Posterior vena cava (tissue), 2 donors: ENCODE results near the gene COL17A1. TPM values are rescaled to one million over a fixed set of nuclear protein-coding genes. Genes with fewer than 3 reads are reported as not detected.

Source experiments
- DNase-seq: peaks from one replicate; pipeline ENCODE4 v3.0.0-alpha.2; 2020; ENCODE audit warnings: low spot score
- intact Hi-C, 2 donors: fragments of 100-400 bp; cut with DNase I; formaldehyde crosslinking; loops; one replicate each; pipeline versions ENCODE4 v1.14.1 to v1.14.2; 2022 to 2023
- long read RNA-seq, 2 donors: library from polyadenylated mRNA; unstranded; transcript quantifications; one replicate each; pipeline ENCODE4 v2.0.0, GENCODE V29; 2020 to 2021
- total RNA-seq, 2 donors: library from RNA; stranded (reverse); fragmentation: NEBNext Ultra II Directional; extraction: Animal tissue kit (Norgen Biotek cat#: 25700); gene quantifications; one replicate each; pipeline ENCODE4 v1.2.1, GENCODE V29; 2021
- donor health status: DM: yes; HTN: yes; CAD: no.
- donor health status: DM: yes; HTN: yes; CAD: no.

The COL17A1 gene
- total RNA-seq = under 1 TPM; 0.48 to 0.88 TPM
- long read RNA-seq, donor 1, partial matches to known transcripts = 0 of 1 reads
- long read RNA-seq, donor 1, other reads (novel, unspliced or antisense) = 1 of 1 reads
- long read RNA-seq, donor 2 = 0 reads

DNA sequence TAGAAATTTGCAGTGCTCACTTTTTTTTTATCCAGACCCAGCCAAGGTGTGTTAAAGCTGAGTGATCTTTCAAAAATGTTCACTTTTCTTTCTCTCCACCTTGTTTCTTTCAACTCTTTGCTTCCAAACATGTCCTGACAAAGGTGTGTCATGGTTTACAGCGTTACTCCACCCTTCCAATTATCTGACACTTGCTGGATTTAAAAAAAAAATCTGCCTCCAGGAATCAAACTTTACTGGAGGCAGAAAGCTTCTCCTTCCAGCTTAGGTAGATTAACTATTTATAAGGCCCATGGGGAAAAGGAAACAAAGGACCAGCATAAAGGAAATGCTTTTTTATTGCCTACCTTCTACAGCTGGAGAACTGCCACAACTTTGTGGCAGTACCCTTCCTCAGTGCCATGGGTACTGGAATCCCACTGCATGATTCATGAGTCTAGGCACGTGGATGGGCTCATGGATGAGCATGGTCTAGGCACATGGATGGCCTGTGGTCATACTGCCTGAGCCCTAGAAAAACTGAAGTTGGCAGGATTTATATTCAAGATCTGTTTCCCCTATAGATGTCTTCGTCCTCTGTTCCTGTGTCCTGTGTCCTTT, at the start of gene COL17A1:
Gene COL17A1 (minus strand): TSS at position 80 of the 600 bp plus-strand sequence. CDS start 5,207 bp downstream, outside the sequence.
- intact Hi-C loops = no loop called here
- no peak for DNase-seq

DNA sequence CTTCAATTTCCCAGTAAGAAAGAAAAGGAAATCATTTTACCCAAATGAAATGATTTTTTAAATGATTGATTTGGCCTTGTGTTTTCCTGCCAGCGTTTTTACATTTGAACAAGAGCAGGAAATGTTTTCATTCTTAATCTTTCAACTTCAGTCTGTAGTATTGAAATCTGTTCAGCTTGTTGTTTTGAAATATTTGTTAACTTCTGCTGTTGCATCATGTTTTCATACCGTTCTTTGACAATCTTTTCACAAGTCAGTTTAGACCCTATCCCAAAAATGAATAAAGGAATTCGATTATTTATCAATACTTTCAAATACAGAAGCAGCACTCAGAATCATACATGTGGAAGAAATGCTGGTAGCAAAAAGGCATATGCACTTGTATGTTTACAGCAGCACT, 44.4 kb upstream of the COL17A1 start:
- no peak for DNase-seq
- intact Hi-C loops = no loop called here

- intact Hi-C loops = loop anchor here in 1 of 2 donors (10.0 kb wide), 1 partner anchor 223 kb away; no protein-coding TSS in a partner anchor
- DNase-seq = no peak
Observed at GRCh38 chr10:104128214-104128613, 42.5 kb upstream of the COL17A1 start.

GRCh38 chr10:104127411-104127810, 41.7 kb upstream of the COL17A1 start:
- DNase-seq = no peak
- intact Hi-C loops = loop anchor here in 1 of 2 donors (10.0 kb wide), 1 partner anchor 223 kb away; no protein-coding TSS in a partner anchor

- DNase-seq = no peak
- intact Hi-C loops = loop anchor here in 1 of 2 donors (10.0 kb wide), 1 partner anchor 219 kb away; no protein-coding TSS in a partner anchor
Observed at GRCh38 chr10:104123397-104123796, 37.7 kb upstream of the COL17A1 start.

DNA sequence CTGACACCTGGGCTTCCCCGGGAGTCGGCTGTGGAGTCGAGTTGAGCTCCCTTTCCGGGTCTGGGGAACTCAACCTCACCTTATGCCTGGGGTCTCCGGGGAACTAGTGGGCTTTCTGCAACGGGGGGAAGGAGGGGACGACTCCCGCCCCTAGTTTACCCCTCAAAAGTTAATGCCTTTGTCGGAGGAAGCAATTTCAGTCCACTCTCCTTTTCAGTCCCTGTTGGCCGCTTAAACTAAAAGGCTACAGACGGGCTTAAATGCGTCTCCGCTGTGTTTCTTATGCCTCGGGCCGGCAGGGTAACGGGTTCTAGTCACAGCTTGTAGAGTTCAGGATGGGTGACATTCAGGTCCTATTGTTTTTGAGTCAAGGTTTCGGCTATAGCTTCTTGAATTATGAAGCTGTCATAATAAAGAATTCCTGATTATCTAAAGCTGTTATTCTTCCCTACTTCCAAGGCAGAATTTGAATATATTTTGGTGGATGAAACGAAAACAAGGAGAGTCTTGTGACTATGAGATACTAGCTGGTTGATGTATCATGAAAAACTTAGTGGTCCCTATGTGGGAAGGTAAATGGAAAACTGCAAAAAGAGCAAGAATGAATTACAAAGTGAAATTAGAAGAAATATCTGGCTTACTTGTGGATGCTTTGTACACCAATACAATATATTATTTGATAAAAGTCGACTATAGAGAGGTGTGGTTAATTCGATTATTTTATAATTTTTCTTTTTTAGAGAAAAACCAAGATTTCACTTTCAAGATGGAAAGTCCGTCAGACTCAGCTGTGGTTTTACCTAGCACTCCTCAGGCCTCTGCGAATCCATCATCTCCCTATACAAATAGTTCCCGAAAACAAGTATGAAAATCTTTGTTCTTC, 36.8 kb upstream of the COL17A1 start:
- peak; percentile 70 for DNase-seq
- intact Hi-C loops = loop anchor here in 1 of 2 donors (10.0 kb wide), 1 partner anchor 218 kb away; no protein-coding TSS in a partner anchor

GRCh38 chr10:104121485-104122224, 36.0 kb upstream of the COL17A1 start, which contains the start of gene SFR1:
Gene SFR1 (plus strand): TSS chr10:104122171. CDS start chr10:104122184, 13 bp downstream.
- intact Hi-C loops = loop anchor here in 1 of 2 donors (10.0 kb wide), 1 partner anchor 217 kb away; no protein-coding TSS in a partner anchor
- peak; percentile 100 for DNase-seq

GRCh38 chr10:104120903-104121484, 35.3 kb upstream of the COL17A1 start:
- intact Hi-C loops = loop anchor here in 1 of 2 donors (10.0 kb wide), 1 partner anchor 216 kb away; no protein-coding TSS in a partner anchor
- peak; percentile 96 for DNase-seq

GRCh38 chr10:104120512-104120902, 34.8 kb upstream of the COL17A1 start:
- intact Hi-C loops = loop anchor here in 1 of 2 donors (10.0 kb wide), 1 partner anchor 216 kb away; no protein-coding TSS in a partner anchor
- no peak for DNase-seq

DNA sequence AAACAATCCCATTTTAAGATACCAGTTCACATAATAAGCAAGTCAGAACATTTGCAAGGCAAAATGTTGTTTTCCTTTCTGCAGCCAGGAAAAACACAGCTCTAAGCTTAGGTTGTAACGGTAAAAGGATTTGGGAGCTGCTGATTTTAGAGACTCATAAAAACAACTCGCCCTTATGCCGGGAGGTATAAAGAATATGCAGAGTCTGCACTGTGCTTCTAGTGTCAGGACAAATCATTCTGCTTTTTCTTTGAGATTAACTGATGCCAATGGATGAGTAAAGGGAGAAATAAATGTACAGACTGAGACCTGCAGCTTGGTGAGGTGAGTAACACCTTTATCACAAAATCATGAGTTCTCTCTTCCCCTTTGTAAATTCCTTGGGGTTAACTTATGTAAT, 34.3 kb upstream of the COL17A1 start:
- intact Hi-C loops = loop anchor here in 1 of 2 donors (10.0 kb wide), 1 partner anchor 215 kb away; no protein-coding TSS in a partner anchor
- DNase-seq = no peak

GRCh38 chr10:104117839-104118323, 32.2 kb upstream of the COL17A1 start:
- intact Hi-C loops = no loop called here
- no peak for DNase-seq

DNA sequence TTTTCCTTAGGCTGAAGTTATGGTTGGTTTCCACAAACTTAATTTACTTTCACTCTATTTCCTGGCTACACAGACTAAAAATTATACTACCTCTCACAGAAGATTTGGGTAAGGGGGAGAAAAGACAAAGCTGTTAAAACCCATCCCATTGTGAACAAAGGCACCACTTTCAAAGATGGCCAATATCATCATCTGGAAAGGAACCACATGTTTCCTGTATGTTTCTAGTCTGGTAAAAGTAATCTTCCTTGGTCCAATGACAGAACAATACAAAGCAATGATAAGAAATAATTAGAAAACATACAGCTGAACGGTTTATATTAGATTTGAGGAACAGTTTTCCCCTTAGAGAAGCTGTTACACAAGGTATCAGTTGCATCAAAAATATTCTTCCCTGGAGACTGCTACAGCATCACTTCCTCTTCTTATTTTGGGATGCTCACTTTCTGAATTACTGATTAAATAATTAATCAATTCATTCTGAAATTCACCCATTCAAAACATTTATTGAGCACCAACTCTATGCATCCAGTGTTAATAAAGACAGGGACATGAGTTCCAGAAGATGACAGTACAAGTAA, 27.8 kb upstream of the COL17A1 start:
- intact Hi-C loops = no loop called here
- no peak for DNase-seq

GRCh38 chr10:104109908-104110662, 24.4 kb upstream of the COL17A1 start:
- DNase-seq = no peak
- intact Hi-C loops = no loop called here

DNA sequence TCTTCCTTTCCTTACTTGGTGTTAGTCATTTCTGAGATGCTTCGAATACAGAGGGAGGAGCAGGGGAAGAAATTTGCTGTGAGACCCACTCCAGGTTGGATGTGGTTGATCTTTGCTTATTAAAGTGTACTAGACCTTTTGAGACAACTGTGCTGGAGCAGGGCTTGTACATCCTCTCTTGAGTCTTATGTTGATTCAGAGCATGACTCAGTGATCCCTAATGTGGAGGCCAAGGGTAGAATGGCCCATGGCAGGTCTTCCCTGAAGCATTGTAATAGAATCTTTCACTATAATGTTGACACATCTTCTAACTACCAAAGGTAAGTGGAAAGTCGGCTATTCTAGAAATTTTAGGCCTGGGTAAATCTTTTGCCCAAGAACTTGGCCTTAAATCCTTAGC, 19.2 kb upstream of the COL17A1 start:
- intact Hi-C loops = no loop called here
- DNase-seq = no peak

DNA sequence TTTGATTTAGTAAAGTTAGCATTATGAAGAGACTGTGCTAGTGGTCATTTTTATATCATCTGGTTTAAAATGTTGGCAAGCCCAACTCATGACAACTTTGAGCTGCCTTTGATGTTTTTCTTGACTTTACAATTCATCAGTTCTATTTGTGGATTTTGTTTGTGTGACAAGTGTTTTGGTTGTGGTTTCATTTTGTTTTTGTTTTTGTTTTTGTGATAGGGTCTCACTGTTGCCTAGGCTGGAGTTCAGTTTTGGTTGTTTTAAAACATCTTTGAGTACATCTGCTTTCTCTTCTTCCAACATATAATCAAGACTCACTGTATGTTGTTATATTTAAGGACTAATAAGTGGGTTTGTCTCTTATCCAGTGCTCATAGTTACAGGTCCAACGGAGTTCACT, 18.7 kb upstream of the COL17A1 start:
- intact Hi-C loops = no loop called here
- no peak for DNase-seq

DNA sequence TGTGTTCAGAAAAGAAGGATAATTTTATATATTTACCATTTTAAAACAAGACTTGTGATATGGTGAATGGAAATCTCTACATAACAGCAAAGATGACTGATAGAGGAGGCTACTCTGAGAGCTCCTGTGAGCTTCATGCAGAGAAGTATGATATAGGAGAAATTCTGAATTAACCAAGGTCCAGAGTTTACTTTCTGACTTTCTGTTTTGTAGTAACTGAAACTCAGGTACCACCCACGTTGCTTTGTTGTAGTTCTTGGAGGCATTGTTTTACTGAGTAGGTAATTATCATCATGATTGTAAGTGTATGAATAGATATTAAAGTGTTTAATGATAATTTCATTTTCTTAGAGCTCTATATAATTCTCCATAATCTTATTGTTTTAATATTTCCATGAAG, 18.3 kb upstream of the COL17A1 start:
- intact Hi-C loops = no loop called here
- DNase-seq = no peak

GRCh38 chr10:104101902-104102301, 16.2 kb upstream of the COL17A1 start:
- intact Hi-C loops = no loop called here

More at GRCh38 chr10:104101902-104102301, 16.2 kb upstream of the COL17A1 start:
- DNase-seq = no peak
